ENCODE measurements around the gene GPR62. TPM values are rescaled to one million over a fixed set of nuclear protein-coding genes. Genes with fewer than 3 reads are reported as not detected.

Gene GPR62
- 0.04 TPM for polyA plus RNA-seq (2013)

GRCh38 chr3:51955175-51955892 is at the start of gene GPR62:
TSS of gene GPR62 (plus strand) at chr3:51955381. CDS start at chr3:51955653, 272 bp downstream.
- WGBS (ENCODE audit: insufficient coverage) = 37% methylated on average over 31 of the region's 33 CpGs
- POLR2A ChIA-PET = no interaction called here
- CTCF ChIA-PET = interaction anchor here (1.1 to 3.0 kb wide), 4 partner anchors 11 to 36 kb away, joined by 3 to 27 read pairs (median 4); partner anchors contain the start of gene PARP3
- Histone ChIP-seq H3K27me3 (replicated peaks in 2 of 5; ENCODE audit: control insufficient read depth in 4 of 5, insufficient read depth in 5 of 5, low read length in 4 of 5) (peaks cover 0 to 28% (median 24%) of the 10 kb centered on the region in 5 experiments), H3K4me3 (ENCODE audit: control insufficient read depth in 1 of 7, extremely low read depth in 1 of 7, insufficient read depth in 4 of 7, low read depth in 2 of 7, low read length in 6 of 7) (peak within 1 kb of the TSS; percentile 19 to 69 (median 56)), H3K4me1 (ENCODE audit: control extremely low read depth in 1 of 4, control insufficient read depth in 4 of 4, insufficient read depth in 4 of 4, low read length in 3 of 4) (peaks cover 0 to 24% (median 19%) of the 10 kb centered on the region in 4 experiments), H3K36me3 (ENCODE audit: control insufficient read depth in 4 of 4, insufficient read depth in 4 of 4, low read length in 3 of 4) (no peaks in the 10 kb centered on the region), H3K27ac (ENCODE audit: insufficient read depth in 1 of 2, low read depth in 1 of 2, low read length in 2 of 2, poor library complexity in 1 of 2, severe bottlenecking in 2 of 2) (no peak within 1 kb of the TSS), H3K9me3 (ENCODE audit: control extremely low read depth in 1 of 5, control insufficient read depth in 4 of 5, insufficient read depth in 2 of 5, low read depth in 1 of 5, low read length in 4 of 5) (peaks cover 0 to 6% (median 0%) of the 10 kb centered on the region in 5 experiments)
- peak in 1 of 3 donors; percentile 28 for DNase-seq

- no peaks in the 10 kb centered on the region for H3K36me3 ChIP-seq (ENCODE audit: control insufficient read depth in 4 of 4, insufficient read depth in 4 of 4, low read length in 3 of 4)
- no peaks in the 10 kb centered on the region for H3K4me1 ChIP-seq (ENCODE audit: control extremely low read depth in 1 of 4, control insufficient read depth in 4 of 4, insufficient read depth in 4 of 4, low read length in 3 of 4)
- DNase-seq = no peak
- ChIA-PET POLR2A (interaction anchor here (0.6 kb wide), 1 partner anchor 20 kb away, joined by 5 read pairs; no protein-coding TSS in a partner anchor), CTCF (no interaction called here)
- H3K4me3 ChIP-seq (ENCODE audit: control insufficient read depth in 1 of 7, extremely low read depth in 1 of 7, insufficient read depth in 4 of 7, low read depth in 2 of 7, low read length in 6 of 7) = no peak overlapping the region
- H3K27ac ChIP-seq (ENCODE audit: insufficient read depth in 1 of 2, low read depth in 1 of 2, low read length in 2 of 2, poor library complexity in 1 of 2, severe bottlenecking in 2 of 2) = no peak overlapping the region
- H3K9me3 ChIP-seq (ENCODE audit: control extremely low read depth in 1 of 5, control insufficient read depth in 4 of 5, insufficient read depth in 2 of 5, low read depth in 1 of 5, low read length in 4 of 5) = peaks cover 0 to 16% (median 0%) of the 10 kb centered on the region in 5 experiments
- H3K27me3 ChIP-seq (replicated peaks in 2 of 5; ENCODE audit: control insufficient read depth in 4 of 5, insufficient read depth in 5 of 5, low read length in 4 of 5) = no peaks in the 10 kb centered on the region
- 79% methylated on average over 2 of the region's 4 CpGs for WGBS (ENCODE audit: insufficient coverage)
These were observed 47.2 kb upstream of the GPR62 start for GRCh38 chr3:51908026-51908425.

- H3K27ac ChIP-seq (ENCODE audit: insufficient read depth in 1 of 2, low read depth in 1 of 2, low read length in 2 of 2, poor library complexity in 1 of 2, severe bottlenecking in 2 of 2) = no peak overlapping the region
- POLR2A ChIA-PET = no interaction called here
- no peak for DNase-seq
- CTCF ChIA-PET = interaction anchor here (0.8 kb wide), 1 partner anchor 23 kb away, joined by 3 read pairs; no protein-coding TSS in a partner anchor
- peaks cover 0 to 2% (median 0%) of the 10 kb centered on the region in 5 experiments for H3K27me3 ChIP-seq (replicated peaks in 2 of 5; ENCODE audit: control insufficient read depth in 4 of 5, insufficient read depth in 5 of 5, low read length in 4 of 5)
- no peaks in the 10 kb centered on the region for H3K4me1 ChIP-seq (ENCODE audit: control extremely low read depth in 1 of 4, control insufficient read depth in 4 of 4, insufficient read depth in 4 of 4, low read length in 3 of 4)
- H3K4me3 ChIP-seq (ENCODE audit: control insufficient read depth in 1 of 7, extremely low read depth in 1 of 7, insufficient read depth in 4 of 7, low read depth in 2 of 7, low read length in 6 of 7) = no peak overlapping the region
- 100% methylated on average over 2 of the region's 5 CpGs for WGBS (ENCODE audit: insufficient coverage)
- H3K9me3 ChIP-seq (ENCODE audit: control extremely low read depth in 1 of 5, control insufficient read depth in 4 of 5, insufficient read depth in 2 of 5, low read depth in 1 of 5, low read length in 4 of 5) = no peaks in the 10 kb centered on the region
- H3K36me3 ChIP-seq (ENCODE audit: control insufficient read depth in 4 of 4, insufficient read depth in 4 of 4, low read length in 3 of 4) = no peaks in the 10 kb centered on the region
These were observed 38.8 kb upstream of the GPR62 start for GRCh38 chr3:51916418-51916817.

- ChIA-PET CTCF (interaction anchor here (0.6 to 1.4 kb wide), 2 partner anchors 12 to 1072 kb away, joined by 3 read pairs; no protein-coding TSS in a partner anchor), POLR2A (no interaction called here)
- H3K9me3 ChIP-seq (ENCODE audit: control extremely low read depth in 1 of 5, control insufficient read depth in 4 of 5, insufficient read depth in 2 of 5, low read depth in 1 of 5, low read length in 4 of 5) = no peaks in the 10 kb centered on the region
- peaks cover 0 to 2% (median 0%) of the 10 kb centered on the region in 5 experiments for H3K27me3 ChIP-seq (replicated peaks in 2 of 5; ENCODE audit: control insufficient read depth in 4 of 5, insufficient read depth in 5 of 5, low read length in 4 of 5)
- no peak overlapping the region for H3K4me3 ChIP-seq (ENCODE audit: control insufficient read depth in 1 of 7, extremely low read depth in 1 of 7, insufficient read depth in 4 of 7, low read depth in 2 of 7, low read length in 6 of 7)
- WGBS (ENCODE audit: insufficient coverage) = 87% methylated on average over 7 of the region's 11 CpGs
- DNase-seq = no peak
- no peaks in the 10 kb centered on the region for H3K36me3 ChIP-seq (ENCODE audit: control insufficient read depth in 4 of 4, insufficient read depth in 4 of 4, low read length in 3 of 4)
- H3K4me1 ChIP-seq (ENCODE audit: control extremely low read depth in 1 of 4, control insufficient read depth in 4 of 4, insufficient read depth in 4 of 4, low read length in 3 of 4) = no peaks in the 10 kb centered on the region
- H3K27ac ChIP-seq (ENCODE audit: insufficient read depth in 1 of 2, low read depth in 1 of 2, low read length in 2 of 2, poor library complexity in 1 of 2, severe bottlenecking in 2 of 2) = no peak overlapping the region
These were observed 34.1 kb upstream of the GPR62 start for GRCh38 chr3:51921081-51921578.

GRCh38 chr3:51927061-51927977 is 27.9 kb upstream of the GPR62 start:
- Histone ChIP-seq H3K27me3 (replicated peaks in 2 of 5; ENCODE audit: control insufficient read depth in 4 of 5, insufficient read depth in 5 of 5, low read length in 4 of 5) (no peaks in the 10 kb centered on the region), H3K9me3 (ENCODE audit: control extremely low read depth in 1 of 5, control insufficient read depth in 4 of 5, insufficient read depth in 2 of 5, low read depth in 1 of 5, low read length in 4 of 5) (no peaks in the 10 kb centered on the region), H3K4me3 (ENCODE audit: control insufficient read depth in 1 of 7, extremely low read depth in 1 of 7, insufficient read depth in 4 of 7, low read depth in 2 of 7, low read length in 6 of 7) (no peak overlapping the region), H3K4me1 (ENCODE audit: control extremely low read depth in 1 of 4, control insufficient read depth in 4 of 4, insufficient read depth in 4 of 4, low read length in 3 of 4) (no peaks in the 10 kb centered on the region), H3K36me3 (ENCODE audit: control insufficient read depth in 4 of 4, insufficient read depth in 4 of 4, low read length in 3 of 4) (peaks cover 0 to 4% (median 3%) of the 10 kb centered on the region in 4 experiments), H3K27ac (ENCODE audit: insufficient read depth in 1 of 2, low read depth in 1 of 2, low read length in 2 of 2, poor library complexity in 1 of 2, severe bottlenecking in 2 of 2) (no peak overlapping the region)
- DNase-seq = no peak
- CTCF ChIA-PET = interaction anchor here (0.8 to 1.4 kb wide), 2 partner anchors 10 to 14 kb away, joined by 3 read pairs; partner anchors contain the start of gene RRP9
- WGBS (ENCODE audit: insufficient coverage) = 100% methylated on average over 1 of the region's 5 CpGs
- POLR2A ChIA-PET = no interaction called here

GRCh38 chr3:51928438-51928837 is 26.7 kb upstream of the GPR62 start:
- H3K9me3 ChIP-seq (ENCODE audit: control extremely low read depth in 1 of 5, control insufficient read depth in 4 of 5, insufficient read depth in 2 of 5, low read depth in 1 of 5, low read length in 4 of 5) = no peaks in the 10 kb centered on the region
- no peaks in the 10 kb centered on the region for H3K4me1 ChIP-seq (ENCODE audit: control extremely low read depth in 1 of 4, control insufficient read depth in 4 of 4, insufficient read depth in 4 of 4, low read length in 3 of 4)
- H3K4me3 ChIP-seq (ENCODE audit: control insufficient read depth in 1 of 7, extremely low read depth in 1 of 7, insufficient read depth in 4 of 7, low read depth in 2 of 7, low read length in 6 of 7) = no peak overlapping the region
- H3K36me3 ChIP-seq (ENCODE audit: control insufficient read depth in 4 of 4, insufficient read depth in 4 of 4, low read length in 3 of 4) = peaks cover 0 to 13% (median 11%) of the 10 kb centered on the region in 4 experiments
- CTCF ChIA-PET = interaction anchor here (1.4 kb wide), 1 partner anchor 13 kb away, joined by 3 read pairs; the partner anchor contains the start of gene RRP9
- POLR2A ChIA-PET = no interaction called here
- no peak for DNase-seq
- no peaks in the 10 kb centered on the region for H3K27me3 ChIP-seq (replicated peaks in 2 of 5; ENCODE audit: control insufficient read depth in 4 of 5, insufficient read depth in 5 of 5, low read length in 4 of 5)
- 91% methylated on average over 5 of the region's 7 CpGs for WGBS (ENCODE audit: insufficient coverage)
- no peak overlapping the region for H3K27ac ChIP-seq (ENCODE audit: insufficient read depth in 1 of 2, low read depth in 1 of 2, low read length in 2 of 2, poor library complexity in 1 of 2, severe bottlenecking in 2 of 2)

All from common myeloid progenitor, CD34-positive (primary cell).